Natural killer cell treated with Interleukin-12 subunit alpha and Interleukin-12 subunit beta and Interleukin-15 and Interleukin-18, amount 100 ng/mL, for 72 hours (primary cell): ENCODE data around the gene GNAT1. TPM values are rescaled to one million over a fixed set of nuclear protein-coding genes. Genes with fewer than 3 reads are reported as not detected.

Source experiments
- ATAC-seq, 2 donors: fragments of 150-1000 bp; cut with Tn5 transposase in 1 of 2; sonication (Bioruptor Pico), chemical (Tn5 transposase) in 1 of 2; 2 replicates each; pipeline ENCODE4 v1.10.0; 2021
- DNase-seq: peaks from one replicate; pipeline ENCODE4 v3.0.0; 2022; ENCODE audit warnings: low spot score
- H3K27ac Mint-ChIP-seq, 2 donors: 1 replicate in 1 of 2; 2 replicates in 1 of 2; pipeline ENCODE4 v1.8.0; 2022; ENCODE audit warnings: mixed read lengths in 2 of 2, mild to moderate bottlenecking in 1 of 2, moderate library complexity in 1 of 2
- H3K27me3 Mint-ChIP-seq, 2 donors: 1 replicate in 1 of 2; 2 replicates in 1 of 2; pipeline ENCODE4 v1.8.0; 2022; ENCODE audit warnings: mixed read lengths in 2 of 2
- H3K36me3 Mint-ChIP-seq: one replicate; pipeline ENCODE4 v1.8.0; 2022; ENCODE audit warnings: mixed read lengths
- H3K4me1 Mint-ChIP-seq, 2 donors: 1 replicate in 1 of 2; 2 replicates in 1 of 2; pipeline ENCODE4 v1.8.0; 2022; ENCODE audit warnings: low read depth in 2 of 2, mixed read lengths in 2 of 2, mild to moderate bottlenecking in 1 of 2
- H3K4me3 Mint-ChIP-seq: one replicate; pipeline ENCODE4 v1.8.0; 2022; ENCODE audit warnings: mixed read lengths
- H3K9me3 Mint-ChIP-seq: 2 replicates; pipeline ENCODE4 v1.8.0; 2022; ENCODE audit warnings: mixed read lengths
- total RNA-seq, 2 donors: library from RNA; stranded (reverse); gene quantifications; one replicate each; pipeline ENCODE4 v1.2.3, GENCODE V29; 2022

The GNAT1 gene
- total RNA-seq, 2 donors from 2014 or later: not detected

GRCh38 chr3:50156549-50157493, 34.6 kb upstream of the GNAT1 start:
- H3K27me3 Mint-ChIP-seq: peaks cover 28 to 31% of the 10 kb centered on the region in 2 donors
- peaks cover 6 to 20% of the 10 kb centered on the region in 2 donors for H3K4me1 Mint-ChIP-seq

GRCh38 chr3:50157827-50158529, 33.4 kb upstream of the GNAT1 start:
- H3K4me3 Mint-ChIP-seq: no peak overlapping the region
- no peak for DNase-seq
- H3K9me3 Mint-ChIP-seq: no peaks in the 10 kb centered on the region
- H3K27me3 Mint-ChIP-seq: peaks cover 28 to 29% of the 10 kb centered on the region in 2 donors
- no peaks in the 10 kb centered on the region for H3K36me3 Mint-ChIP-seq
- H3K27ac Mint-ChIP-seq: no peak overlapping the region
- ATAC-seq: no peak
- peaks cover 6 to 20% of the 10 kb centered on the region in 2 donors for H3K4me1 Mint-ChIP-seq

More at GRCh38 chr3:50156549-50157493, 34.6 kb upstream of the GNAT1 start:
- ATAC-seq (no peak), DNase-seq (no peak)
- Mint-ChIP-seq H3K9me3 (no peaks in the 10 kb centered on the region), H3K27ac (no peak overlapping the region), H3K4me3 (no peak overlapping the region), H3K36me3 (no peaks in the 10 kb centered on the region)

- Mint-ChIP-seq H3K4me3 (no peak overlapping the region), H3K36me3 (no peaks in the 10 kb centered on the region)
- ATAC-seq: no peak
Measured at GRCh38 chr3:50158530-50159146, 32.8 kb upstream of the GNAT1 start.

GRCh38 chr3:50160561-50160983, 30.8 kb upstream of the GNAT1 start:
- Mint-ChIP-seq H3K4me3 (no peak overlapping the region), H3K36me3 (no peaks in the 10 kb centered on the region), H3K9me3 (no peaks in the 10 kb centered on the region)

More at GRCh38 chr3:50158530-50159146, 32.8 kb upstream of the GNAT1 start:
- Mint-ChIP-seq H3K27ac (no peak overlapping the region), H3K9me3 (no peaks in the 10 kb centered on the region), H3K4me1 (peaks cover 6 to 19% of the 10 kb centered on the region in 2 donors), H3K27me3 (peaks cover 23% of the 10 kb centered on the region in 2 donors)
- no peak for DNase-seq

GRCh38 chr3:50161320-50161719, 30.1 kb upstream of the GNAT1 start:
- ATAC-seq (no peak), DNase-seq (no peak)
- Mint-ChIP-seq H3K9me3 (no peaks in the 10 kb centered on the region), H3K36me3 (no peaks in the 10 kb centered on the region), H3K27ac (no peak overlapping the region), H3K4me3 (no peak overlapping the region), H3K27me3 (peaks cover 7 to 11% of the 10 kb centered on the region in 2 donors), H3K4me1 (peaks cover 0 to 7% of the 10 kb centered on the region in 2 donors)

More at GRCh38 chr3:50160561-50160983, 30.8 kb upstream of the GNAT1 start:
- DNase-seq (no peak), ATAC-seq (no peak)
- peaks cover 14 to 16% of the 10 kb centered on the region in 2 donors for H3K27me3 Mint-ChIP-seq
- H3K4me1 Mint-ChIP-seq: peaks cover 0 to 12% of the 10 kb centered on the region in 2 donors
- no peak overlapping the region for H3K27ac Mint-ChIP-seq

GRCh38 chr3:50162034-50162883, 29.2 kb upstream of the GNAT1 start:
- DNase-seq (no peak), ATAC-seq (no peak)
- Mint-ChIP-seq H3K27me3 (peaks cover 6 to 7% of the 10 kb centered on the region in 2 donors), H3K36me3 (no peaks in the 10 kb centered on the region), H3K4me3 (no peak overlapping the region), H3K27ac (no peak overlapping the region), H3K4me1 (peaks cover 0 to 6% of the 10 kb centered on the region in 2 donors), H3K9me3 (no peaks in the 10 kb centered on the region)

GRCh38 chr3:50163572-50164455, 27.6 kb upstream of the GNAT1 start:
- Mint-ChIP-seq H3K27me3 (peaks cover 0 to 2% of the 10 kb centered on the region in 2 donors), H3K4me3 (no peak overlapping the region), H3K36me3 (no peaks in the 10 kb centered on the region), H3K9me3 (no peaks in the 10 kb centered on the region), H3K4me1 (peaks cover 0 to 2% of the 10 kb centered on the region in 2 donors), H3K27ac (no peak overlapping the region)
- DNase-seq (no peak), ATAC-seq (no peak)

GRCh38 chr3:50164481-50164880, 26.9 kb upstream of the GNAT1 start:
- ATAC-seq (no peak), DNase-seq (no peak)
- Mint-ChIP-seq H3K27ac (peak overlapping the region in 1 of 2 donors; percentile 2), H3K27me3 (no peaks in the 10 kb centered on the region), H3K9me3 (no peaks in the 10 kb centered on the region), H3K4me1 (no peaks in the 10 kb centered on the region), H3K4me3 (no peak overlapping the region), H3K36me3 (no peaks in the 10 kb centered on the region)

- Mint-ChIP-seq H3K4me3 (no peak overlapping the region), H3K4me1 (no peaks in the 10 kb centered on the region), H3K27me3 (no peaks in the 10 kb centered on the region), H3K9me3 (no peaks in the 10 kb centered on the region), H3K36me3 (no peaks in the 10 kb centered on the region), H3K27ac (peak overlapping the region in 1 of 2 donors; percentile 2)
- no peak for DNase-seq
- ATAC-seq: no peak
Measured at GRCh38 chr3:50164984-50165909, 26.2 kb upstream of the GNAT1 start.

- Mint-ChIP-seq H3K27ac (no peak overlapping the region), H3K4me3 (no peak overlapping the region), H3K36me3 (no peaks in the 10 kb centered on the region), H3K4me1 (no peaks in the 10 kb centered on the region), H3K9me3 (no peaks in the 10 kb centered on the region), H3K27me3 (no peaks in the 10 kb centered on the region)
- ATAC-seq: no peak
- no peak for DNase-seq
Measured at GRCh38 chr3:50165910-50166538, 25.4 kb upstream of the GNAT1 start.

GRCh38 chr3:50166620-50167019, 24.8 kb upstream of the GNAT1 start:
- Mint-ChIP-seq H3K4me3 (no peak overlapping the region), H3K36me3 (no peaks in the 10 kb centered on the region), H3K27me3 (no peaks in the 10 kb centered on the region), H3K4me1 (no peaks in the 10 kb centered on the region), H3K9me3 (no peaks in the 10 kb centered on the region), H3K27ac (no peak overlapping the region)
- ATAC-seq: no peak
- no peak for DNase-seq
